PC-9 (cell line): ENCODE measurements around the gene RGR.

ENCODE experiments used
- CTCF ChIP-seq: fragments of 200-600 bp; sonication (generic); conservative IDR thresholded peaks from 2 replicates; pipeline ENCODE4 v1.6.1; 2017; ENCODE audit warnings: mixed run types, antibody characterized with exemption, mild to moderate bottlenecking, moderate library complexity
- EZH2 ChIP-seq: fragments of 200-600 bp; sonication (generic); IDR thresholded peaks from 2 replicates; pipeline ENCODE4 v1.8.0; 2017; ENCODE audit warnings: antibody characterized with exemption, low read depth

- no peak for TF ChIP-seq CTCF
- no peak for TF ChIP-seq EZH2
These were observed 57.4 kb downstream of the RGR start for GRCh38 chr10:84302223-84302622.
